Liver (tissue), 9 donors: ENCODE data around the gene ARMH1. TPM values are rescaled to one million over a fixed set of nuclear protein-coding genes. Genes with fewer than 3 reads are reported as not detected.

Experiments used
- DNase-seq: peaks from one replicate; pipeline ENCODE4 v3.0.0-alpha.2; 2017; ENCODE audit warnings: low spot score
- H3K27ac ChIP-seq, 2 donors: one replicate each; pipeline ENCODE4 v1.7.0; 2013; ENCODE audit warnings: inconsistent platforms in 2 of 2, low read length in 2 of 2, control low read depth in 1 of 2, low read depth in 1 of 2, mild to moderate bottlenecking in 1 of 2
- H3K27me3 ChIP-seq, 4 donors: one replicate each; pipeline versions ENCODE4 v1.6.1 to v1.7.0; 2013; ENCODE audit warnings: low read length in 3 of 4, inconsistent platforms in 1 of 4, mild to moderate bottlenecking in 1 of 4, moderate library complexity in 1 of 4; ENCODE audit not compliant: control insufficient read depth in 4 of 4, insufficient read depth in 4 of 4
- H3K36me3 ChIP-seq, 4 donors: one replicate each; pipeline versions ENCODE4 v1.6.1 to v1.7.0; 2013; ENCODE audit warnings: low read length in 3 of 4, mild to moderate bottlenecking in 3 of 4, low read depth in 1 of 4, moderate library complexity in 1 of 4; ENCODE audit not compliant: control insufficient read depth in 4 of 4, insufficient read depth in 3 of 4
- H3K4me1 ChIP-seq, 4 donors: one replicate each; pipeline versions ENCODE4 v1.6.1 to v1.7.0; 2013; ENCODE audit warnings: low read length in 3 of 4, mild to moderate bottlenecking in 3 of 4, moderate library complexity in 1 of 4; ENCODE audit not compliant: control insufficient read depth in 4 of 4, insufficient read depth in 4 of 4
- H3K4me3 ChIP-seq, 3 donors: one replicate each; pipeline versions ENCODE4 v1.6.1 to v1.7.0; 2013; ENCODE audit warnings: low read length in 3 of 3, control low read depth in 1 of 3, low read depth in 1 of 3, mild to moderate bottlenecking in 1 of 3
- H3K9ac ChIP-seq, 2 donors: one replicate each; pipeline ENCODE4 v1.7.0; 2013; ENCODE audit warnings: low read length in 2 of 2, mild to moderate bottlenecking in 2 of 2, moderate library complexity in 2 of 2, control low read depth in 1 of 2, low read depth in 1 of 2
- H3K9me3 ChIP-seq, 4 donors: one replicate each; pipeline versions ENCODE4 v1.6.1 to v1.7.0; 2013; ENCODE audit warnings: low read length in 3 of 4; ENCODE audit not compliant: control insufficient read depth in 4 of 4
- ATF3 ChIP-seq: IDR thresholded peaks from 2 replicates; pipeline ENCODE4 v1.6.1; 2016; ENCODE audit warnings: antibody characterized with exemption
- CTCF ChIP-seq: fragments of 150-350 bp; IDR thresholded peaks from 2 replicates; pipeline ENCODE4 v1.5.1; 2017; ENCODE audit warnings: improper control_type of control experiment, low read depth, low read length; ENCODE audit not compliant: missing input control
- EGR1 ChIP-seq, 2 donors: IDR thresholded peaks; 2 replicates each; pipeline ENCODE4 v1.6.1; 2016 to 2018; ENCODE audit warnings: antibody characterized with exemption in 2 of 2, low read depth in 2 of 2
- FOXA1 ChIP-seq: IDR thresholded peaks from 2 replicates; pipeline ENCODE4 v1.6.1; 2016; ENCODE audit warnings: antibody characterized with exemption
- FOXA2 ChIP-seq: IDR thresholded peaks from 2 replicates; pipeline ENCODE4 v1.6.1; 2016; ENCODE audit warnings: antibody characterized with exemption
- GABPA ChIP-seq, 2 donors: IDR thresholded peaks in 1 of 2; conservative IDR thresholded peaks in 1 of 2; 2 replicates each; pipeline ENCODE4 v1.6.1; 2016; ENCODE audit warnings: antibody characterized with exemption in 2 of 2, mild to moderate bottlenecking in 1 of 2, moderate library complexity in 1 of 2
- HNF4A ChIP-seq, 2 donors: conservative IDR thresholded peaks; 2 replicates each; pipeline ENCODE4 v1.6.1; 2016; ENCODE audit warnings: antibody characterized with exemption in 2 of 2, mild to moderate bottlenecking in 2 of 2
- HNF4G ChIP-seq: IDR thresholded peaks from 2 replicates; pipeline ENCODE4 v1.6.1; 2016; ENCODE audit warnings: antibody characterized with exemption
- JUND ChIP-seq, 2 donors: IDR thresholded peaks; 2 replicates each; pipeline ENCODE4 v1.6.1; 2016; ENCODE audit warnings: antibody characterized with exemption in 2 of 2
- MAX ChIP-seq: IDR thresholded peaks from 2 replicates; pipeline ENCODE4 v1.6.1; 2016; ENCODE audit warnings: antibody characterized with exemption
- NR2F2 ChIP-seq: IDR thresholded peaks from 2 replicates; pipeline ENCODE4 v1.6.1; 2016; ENCODE audit warnings: antibody characterized with exemption
- RAD21 ChIP-seq, 2 donors: IDR thresholded peaks; 2 replicates each; pipeline ENCODE4 v1.6.1; 2016; ENCODE audit warnings: antibody characterized with exemption in 2 of 2, mild to moderate bottlenecking in 2 of 2
- REST ChIP-seq: IDR thresholded peaks from 2 replicates; pipeline ENCODE4 v1.6.1; 2016; ENCODE audit warnings: antibody characterized with exemption, mild to moderate bottlenecking
- RXRA ChIP-seq, 2 donors: IDR thresholded peaks; 2 replicates each; pipeline ENCODE4 v1.6.1; 2017 to 2018; ENCODE audit warnings: antibody characterized with exemption in 2 of 2, mild to moderate bottlenecking in 1 of 2
- SP1 ChIP-seq: IDR thresholded peaks from 2 replicates; pipeline ENCODE4 v1.6.1; 2018; ENCODE audit warnings: antibody characterized with exemption, mild to moderate bottlenecking
- TAF1 ChIP-seq: conservative IDR thresholded peaks from 2 replicates; pipeline ENCODE4 v1.6.1; 2016; ENCODE audit warnings: antibody characterized with exemption, mild to moderate bottlenecking
- YY1 ChIP-seq: IDR thresholded peaks from 2 replicates; pipeline ENCODE4 v1.6.1; 2016; ENCODE audit warnings: antibody characterized with exemption, mild to moderate bottlenecking
- ZBTB33 ChIP-seq: IDR thresholded peaks from 2 replicates; pipeline ENCODE4 v1.6.1; 2016; ENCODE audit warnings: antibody characterized with exemption
- WGBS: extraction: QIAGEN DNeasy Blood & Tissue Kit; methylation state at CpG from one replicate; pipeline ENCODE4 v1.1.7; 2013; 5-methylcytosine and 5-hydroxymethylcytosine counted together
- polyA plus RNA-seq, 2 donors: library from polyadenylated mRNA; stranded (reverse) in 1 of 2; unstranded in 1 of 2; fragments of 200-250 nt in 1 of 2; fragments of >200 nt in 1 of 2; fragmentation: Nextera tagmentation in 1 of 2; extraction: Ambion mirVana in 1 of 2; gene quantifications; one replicate each; pipeline versions ENCODE4 v1.2.1 to v1.2.3, GENCODE V29; 2013 to 2015
- total RNA-seq, 2 donors: library from RNA; depleted of rRNA; stranded (reverse); fragments of >200 nt; gene quantifications; one replicate each; pipeline ENCODE4 v1.2.3, GENCODE V29; 2014
- donor health status: healthy.
- donor health status: healthy.
- donor health status: healthy.
- donor health status: healthy.
- donor health status: healthy.

The ARMH1 gene
- total and polyA plus RNA-seq, 4 donors: 2.2 to 20.3 (median 5.5) TPM

GRCh38 chr1:44661781-44662682 is 12.5 kb upstream of the ARMH1 start:
- WGBS: 58% methylated on average over 15 of the region's 15 CpGs
- Histone ChIP-seq H3K27me3 (no peaks in the 10 kb centered on the region), H3K36me3 (peaks cover 0 to 4% (median under 1%) of the 10 kb centered on the region in 4 donors), H3K9ac (no peak overlapping the region), H3K4me1 (peaks cover 9 to 33% (median 17%) of the 10 kb centered on the region in 4 donors), H3K9me3 (no peaks in the 10 kb centered on the region), H3K27ac (peak overlapping the region; percentile 74 to 75), H3K4me3 (no peak overlapping the region)
- no peak for DNase-seq
- TF ChIP-seq RXRA (IDR thresholded peaks at IDR 0.05) (peak; percentile 21 to 62), SP1 (peak; percentile 56), HNF4A (conservative IDR thresholded peaks at IDR 0.05) (peak; percentile 45 to 57), FOXA2 (no peak), GABPA (IDR thresholded peaks at IDR 0.05 in 1 of 2, conservative IDR thresholded peaks at IDR 0.05 in 1 of 2) (peak in 1 of 2 donors; percentile 35)

GRCh38 chr1:44662683-44663030 is 11.9 kb upstream of the ARMH1 start:
- peak overlapping the region; percentile 74 to 75 for H3K27ac ChIP-seq
- H3K4me3 ChIP-seq: no peak overlapping the region
- no peaks in the 10 kb centered on the region for H3K27me3 ChIP-seq
- WGBS: 68% methylated on average over 5 of the region's 5 CpGs
- peaks cover 9 to 33% (median 17%) of the 10 kb centered on the region in 4 donors for H3K4me1 ChIP-seq
- no peaks in the 10 kb centered on the region for H3K9me3 ChIP-seq
- peaks cover 0 to 4% (median under 1%) of the 10 kb centered on the region in 4 donors for H3K36me3 ChIP-seq
- H3K9ac ChIP-seq: no peak overlapping the region
- TF ChIP-seq JUND (IDR thresholded peaks at IDR 0.05) (no peak), FOXA1 (no peak), REST (no peak), SP1 (no peak), ZBTB33 (no peak), CTCF (no peak), EGR1 (IDR thresholded peaks at IDR 0.05; ENCODE audit: low read depth in 2 of 2) (no peak), HNF4G (no peak), MAX (no peak), YY1 (no peak), NR2F2 (no peak), GABPA (IDR thresholded peaks at IDR 0.05 in 1 of 2, conservative IDR thresholded peaks at IDR 0.05 in 1 of 2) (no peak), FOXA2 (no peak), RXRA (IDR thresholded peaks at IDR 0.05) (no peak), HNF4A (conservative IDR thresholded peaks at IDR 0.05) (no peak), TAF1 (no peak), RAD21 (IDR thresholded peaks at IDR 0.05) (no peak), ATF3 (no peak)
- DNase-seq: no peak
